CD8-positive, alpha-beta memory T cell (primary cell): ENCODE data around the gene PNPLA2. TPM values are rescaled to one million over a fixed set of nuclear protein-coding genes. Genes with fewer than 3 reads are reported as not detected.

Experiments
- CTCF ChIA-PET: fragments of 350-600 bp; sonication (Branson Sonifier 250); formaldehyde crosslinking; loops from one replicate; lab custom pipeline; 2021; ENCODE audit warnings: antibody characterized with exemption; lab: Charles Lee
- POLR2A ChIA-PET: fragments of 350-600 bp; sonication (Branson Sonifier 250); formaldehyde crosslinking; loops from one replicate; lab custom pipeline; 2021; ENCODE audit warnings: antibody characterized with exemption; lab: Charles Lee
- DNase-seq, 5 donors: peaks; one replicate each; pipeline versions ENCODE4 v3.0.0 to v3.0.0-alpha.2; 2020 to 2022; ENCODE audit warnings: mixed read lengths in 1 of 5
- H3K27ac ChIP-seq: one replicate; pipeline ENCODE4 v1.7.0; 2013; ENCODE audit warnings: low read depth, mild to moderate bottlenecking, low read length, moderate library complexity
- H3K27me3 ChIP-seq: 2 replicates; pipeline ENCODE4 v1.7.0; 2013; ENCODE audit warnings: low read length, mild to moderate bottlenecking; ENCODE audit not compliant: insufficient read depth, poor library complexity, severe bottlenecking
- H3K36me3 ChIP-seq: 2 replicates; pipeline ENCODE4 v1.7.0; 2013; ENCODE audit warnings: mild to moderate bottlenecking, low read length, moderate library complexity; ENCODE audit not compliant: insufficient read depth
- H3K4me1 ChIP-seq: 2 replicates; pipeline ENCODE4 v1.7.0; 2013; ENCODE audit warnings: mild to moderate bottlenecking, low read length, moderate library complexity; ENCODE audit not compliant: insufficient read depth
- H3K4me3 ChIP-seq: 2 replicates; pipeline ENCODE4 v1.7.0; 2013; ENCODE audit warnings: mild to moderate bottlenecking, low read length
- H3K9me3 ChIP-seq: 2 replicates; pipeline ENCODE4 v1.7.0; 2013; ENCODE audit warnings: mild to moderate bottlenecking, low read length
- H3K27ac Mint-ChIP-seq, 8 donors: one replicate each; pipeline ENCODE4 v1.8.0; 2020 to 2021; ENCODE audit warnings: mixed read lengths in 8 of 8, mild to moderate bottlenecking in 6 of 8, inconsistent platforms in 3 of 8, moderate library complexity in 3 of 8
- H3K27me3 Mint-ChIP-seq, 2 donors: one replicate each; pipeline ENCODE4 v1.8.0; 2020 to 2021; ENCODE audit warnings: mixed read lengths in 2 of 2, mild to moderate bottlenecking in 1 of 2, moderate library complexity in 1 of 2
- H3K36me3 Mint-ChIP-seq, 3 donors: one replicate each; pipeline ENCODE4 v1.8.0; 2020 to 2021; ENCODE audit warnings: mixed read lengths in 3 of 3, inconsistent platforms in 1 of 3, mild to moderate bottlenecking in 1 of 3
- H3K4me1 Mint-ChIP-seq, 3 donors: one replicate each; pipeline ENCODE4 v1.8.0; 2020 to 2021; ENCODE audit warnings: mixed read lengths in 3 of 3, inconsistent platforms in 1 of 3, mild to moderate bottlenecking in 1 of 3
- H3K4me3 Mint-ChIP-seq, 7 donors: one replicate each; pipeline ENCODE4 v1.8.0; 2020 to 2021; ENCODE audit warnings: mixed read lengths in 7 of 7, mild to moderate bottlenecking in 6 of 7, moderate library complexity in 4 of 7, inconsistent platforms in 2 of 7
- H3K9me3 Mint-ChIP-seq, 5 donors: one replicate each; pipeline ENCODE4 v1.8.0; 2020 to 2022; ENCODE audit warnings: mixed read lengths in 5 of 5, mild to moderate bottlenecking in 3 of 5, moderate library complexity in 2 of 5, inconsistent platforms in 1 of 5
- polyA plus RNA-seq: library from polyadenylated mRNA; unstranded; fragments of 300-500 nt; fragmentation: Illumina TruSeq; gene quantifications from one replicate; pipeline ENCODE4 v1.2.3, GENCODE V29; 2021
- total RNA-seq, 2 experiments: library from RNA; stranded (reverse); gene quantifications; one replicate each; pipeline ENCODE4 v1.2.3, GENCODE V29; 2021

PNPLA2 gene
- total and polyA plus RNA-seq, 3 experiments from 2014 or later = 41.5 to 53.0 (median 49.8) TPM

DNA sequence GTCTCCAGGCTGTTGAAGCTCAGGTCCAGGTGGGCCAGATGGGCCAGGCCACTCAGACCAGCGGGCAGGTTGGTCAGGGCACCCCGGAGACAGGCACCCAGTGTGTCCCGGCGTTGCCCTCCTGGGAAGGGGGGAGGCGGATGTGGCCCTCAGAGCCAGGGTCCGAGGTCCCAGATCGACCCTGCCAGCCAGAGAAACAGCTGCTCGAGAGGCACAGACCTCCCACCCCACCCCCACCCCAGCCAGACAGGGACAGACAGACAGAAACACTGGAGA lies 15.3 kb upstream of the PNPLA2 start:
- H3K36me3 Mint-ChIP-seq = no peaks in the 10 kb centered on the region
- Histone ChIP-seq H3K36me3 (no peaks in the 10 kb centered on the region), H3K27me3 (no peaks in the 10 kb centered on the region), H3K27ac (no peak overlapping the region), H3K9me3 (no peaks in the 10 kb centered on the region), H3K4me3 (no peak overlapping the region), H3K4me1 (peaks cover 13% of the 10 kb centered on the region)
- no peak overlapping the region for H3K27ac Mint-ChIP-seq
- peak overlapping the region in 1 of 7 donors; percentile 39 for H3K4me3 Mint-ChIP-seq
- POLR2A ChIA-PET = interaction anchor here (1.6 kb wide), 1 partner anchor 16 kb away, joined by 5 read pairs; the partner anchor contains the start of gene PNPLA2
- H3K4me1 Mint-ChIP-seq = peaks cover 7 to 20% (median 8%) of the 10 kb centered on the region in 3 donors
- H3K9me3 Mint-ChIP-seq = no peaks in the 10 kb centered on the region
- CTCF ChIA-PET = no interaction called here
- no peak for DNase-seq
- H3K27me3 Mint-ChIP-seq = no peaks in the 10 kb centered on the region

DNA sequence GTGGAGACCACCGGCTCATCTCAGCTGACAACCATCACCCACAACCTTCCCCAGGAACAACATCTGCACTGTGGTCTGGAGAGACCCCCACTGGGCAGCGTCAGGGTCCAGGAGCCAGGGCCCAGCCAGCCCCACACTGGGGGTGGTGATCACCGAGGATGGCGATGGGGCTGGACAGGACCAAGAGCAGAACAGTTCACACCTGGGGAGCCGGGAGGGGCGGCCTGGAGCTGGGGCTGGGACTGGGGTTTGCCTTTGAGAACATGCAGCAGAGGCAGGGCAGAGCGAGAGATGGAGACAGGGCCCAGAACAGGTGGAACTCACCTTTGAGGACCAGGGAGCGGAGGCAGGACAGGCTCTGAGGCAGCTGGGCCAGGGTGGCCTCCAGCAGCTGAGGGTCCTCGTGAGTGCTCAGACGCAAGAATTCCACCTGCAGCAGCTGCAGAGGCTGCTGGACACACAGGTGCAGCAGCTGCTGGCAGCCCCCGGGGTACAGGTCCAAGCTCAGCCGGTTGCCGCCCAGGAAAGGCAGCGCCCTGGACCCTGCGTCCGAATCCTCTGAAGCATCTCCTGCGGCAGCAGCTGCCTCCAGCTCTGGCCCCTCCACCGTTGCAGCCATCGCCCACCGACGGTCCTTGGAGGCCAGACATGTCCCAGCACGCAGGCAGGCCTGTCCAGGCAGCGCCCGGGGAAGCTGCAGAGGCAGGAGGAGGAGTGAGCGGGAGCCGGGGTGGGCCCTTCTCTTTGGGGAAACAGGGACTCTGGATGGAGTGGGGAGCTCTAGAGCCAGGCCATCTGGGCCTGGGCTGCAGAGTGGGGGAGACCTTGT lies 14.7 kb upstream of the PNPLA2 start:
- H3K4me1 Mint-ChIP-seq = peaks cover 13 to 26% (median 13%) of the 10 kb centered on the region in 3 donors
- ChIA-PET CTCF (no interaction called here), POLR2A (interaction anchor here (0.7 to 1.6 kb wide), 2 partner anchors 16 to 28 kb away, joined by 5 read pairs; partner anchors contain the start of genes CD151 and PNPLA2)
- Histone ChIP-seq H3K4me3 (peak overlapping the region; percentile 56), H3K4me1 (peaks cover 19% of the 10 kb centered on the region), H3K36me3 (no peaks in the 10 kb centered on the region), H3K27ac (peak overlapping the region; percentile 43), H3K9me3 (no peaks in the 10 kb centered on the region), H3K27me3 (no peaks in the 10 kb centered on the region)
- H3K9me3 Mint-ChIP-seq = no peaks in the 10 kb centered on the region
- no peaks in the 10 kb centered on the region for H3K36me3 Mint-ChIP-seq
- no peak for DNase-seq
- peak overlapping the region; percentile 70 to 91 (median 80) for H3K4me3 Mint-ChIP-seq
- H3K27ac Mint-ChIP-seq = peak overlapping the region in 4 of 8 donors; percentile 68 to 92 (median 87)
- H3K27me3 Mint-ChIP-seq = no peaks in the 10 kb centered on the region

DNA sequence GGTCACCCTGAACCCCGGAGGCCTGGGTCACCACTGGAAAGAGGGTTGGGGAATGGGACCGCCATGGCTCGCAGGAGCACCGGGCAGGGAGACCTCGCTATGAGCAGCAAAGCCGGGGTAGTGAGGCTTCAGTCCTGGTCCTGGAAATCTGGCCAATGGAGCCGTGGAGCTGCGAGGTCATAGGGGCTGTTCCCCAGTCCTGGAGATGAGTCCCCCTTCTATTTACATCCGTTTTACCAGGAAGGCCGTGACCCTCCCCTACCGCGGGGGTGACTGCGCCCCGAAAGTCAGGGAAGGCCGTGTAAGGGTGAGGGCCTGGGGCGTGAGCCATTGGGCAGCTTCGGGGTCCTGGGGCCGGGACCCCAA lies 14.1 kb upstream of the PNPLA2 start:
- H3K27ac ChIP-seq = peak overlapping the region; percentile 43
- peak overlapping the region; percentile 70 to 91 (median 80) for H3K4me3 Mint-ChIP-seq
- ChIA-PET CTCF (interaction anchor here (1.7 kb wide), 1 partner anchor 15 kb away, joined by 5 read pairs; the partner anchor contains the start of gene PNPLA2), POLR2A (interaction anchor here (0.6 to 1.6 kb wide), 4 partner anchors 15 to 156 kb away, joined by 4 to 5 read pairs (median 4); partner anchors contain the start of genes CD151 and PNPLA2)
- no peaks in the 10 kb centered on the region for H3K27me3 Mint-ChIP-seq
- DNase-seq = no peak
- no peaks in the 10 kb centered on the region for H3K27me3 ChIP-seq
- peak overlapping the region; percentile 56 for H3K4me3 ChIP-seq
- H3K27ac Mint-ChIP-seq = peak overlapping the region in 5 of 8 donors; percentile 54 to 88 (median 86)
- H3K36me3 ChIP-seq = no peaks in the 10 kb centered on the region
- peaks cover 0 to 2% (median 0%) of the 10 kb centered on the region in 3 donors for H3K36me3 Mint-ChIP-seq
- no peaks in the 10 kb centered on the region for H3K9me3 ChIP-seq
- H3K4me1 ChIP-seq = peaks cover 19% of the 10 kb centered on the region
- H3K4me1 Mint-ChIP-seq = peaks cover 14 to 29% (median 15%) of the 10 kb centered on the region in 3 donors
- H3K9me3 Mint-ChIP-seq = no peaks in the 10 kb centered on the region

DNA sequence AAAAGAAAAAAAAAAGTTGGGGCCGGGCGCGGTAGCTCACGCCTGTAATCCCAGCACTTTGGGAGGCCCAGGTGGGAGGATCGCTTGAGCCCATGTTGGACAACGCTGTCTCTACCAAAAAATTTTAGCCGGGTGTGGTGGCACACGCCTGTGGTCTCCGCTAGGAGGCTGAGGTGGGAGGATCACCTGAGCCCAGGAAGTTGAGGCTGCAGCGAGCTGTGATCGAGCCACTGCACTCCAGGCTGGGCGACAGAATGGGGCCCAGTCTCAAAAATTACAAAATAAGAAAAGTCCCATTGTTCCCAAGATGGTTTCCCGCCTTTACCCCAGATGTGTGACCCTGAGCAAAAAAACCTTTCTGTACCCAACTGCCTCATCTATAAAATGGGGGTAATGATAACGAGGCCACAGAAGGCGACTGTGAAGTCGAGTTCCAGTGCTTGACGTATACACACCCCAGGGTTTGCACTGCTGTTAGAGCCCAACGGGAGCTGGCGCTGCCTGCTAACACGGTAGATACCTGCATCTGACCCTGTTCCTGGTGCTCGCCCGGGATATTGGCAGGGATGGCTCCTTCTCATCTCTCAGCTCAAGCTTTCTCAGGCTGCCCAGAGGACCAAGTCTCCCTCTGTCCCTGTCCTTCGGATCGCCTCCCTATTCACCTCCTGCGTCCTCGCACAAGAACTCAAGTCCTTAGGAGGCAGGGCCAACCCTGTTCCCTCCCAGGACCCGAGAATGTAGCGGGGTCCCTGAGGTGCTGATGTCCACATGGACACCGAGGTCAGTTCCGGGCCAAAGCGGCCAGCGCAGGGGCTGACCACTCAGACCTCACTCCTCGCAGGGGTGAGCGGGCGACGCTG lies 10.1 kb upstream of the PNPLA2 start:
- peak overlapping the region; percentile 92 to 100 (median 98) for H3K27ac Mint-ChIP-seq
- peaks cover 35% of the 10 kb centered on the region for H3K4me1 ChIP-seq
- H3K36me3 ChIP-seq = peaks cover 20% of the 10 kb centered on the region

DNA sequence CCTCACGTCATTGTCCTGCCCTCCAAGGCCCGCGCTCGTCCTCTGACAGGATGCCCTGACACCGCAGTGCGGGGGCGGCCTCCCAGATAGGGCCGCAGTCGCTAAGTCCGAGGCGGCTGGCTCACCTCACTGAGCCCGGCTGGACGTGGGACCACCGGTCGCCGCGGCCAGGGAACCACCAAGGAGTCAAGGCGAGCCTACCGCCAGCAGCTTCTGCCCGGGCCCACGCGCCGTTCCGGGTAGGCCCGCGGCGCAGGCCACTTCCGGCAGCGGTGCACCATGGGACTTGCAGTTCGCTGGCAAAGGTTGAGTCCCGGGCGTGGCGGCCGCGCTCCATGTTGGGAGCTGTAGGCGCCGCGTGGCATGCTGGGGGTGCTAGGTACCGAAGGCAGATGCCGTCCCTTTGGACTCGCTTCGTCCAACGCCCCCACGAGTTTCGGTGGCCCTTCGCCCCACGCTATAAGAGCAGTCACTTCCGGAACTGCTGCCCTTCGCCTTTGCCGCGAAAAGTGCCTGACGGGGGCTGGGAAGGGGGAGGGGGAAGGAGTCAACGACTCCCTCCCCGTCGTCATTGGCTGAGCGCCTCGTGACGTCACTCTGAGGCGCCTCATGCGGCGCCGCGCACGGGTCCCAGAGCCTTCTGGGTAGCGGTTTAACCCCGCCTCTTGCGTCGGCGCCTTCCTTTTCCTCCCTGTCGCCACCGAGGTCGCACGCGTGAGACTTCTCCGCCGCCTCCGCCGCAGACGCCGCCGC lies 9.3 kb upstream of the PNPLA2 start, which contains the start of gene RPLP2:
Gene RPLP2 (plus strand): TSS at position 681 of the 753 bp plus-strand sequence. CDS start 268 bp downstream, outside the sequence.
- peak within 1 kb of the TSS; percentile 100 for H3K4me3 ChIP-seq
- Mint-ChIP-seq H3K36me3 (peaks cover 0 to 38% (median 2%) of the 10 kb centered on the region in 3 donors), H3K4me1 (peaks cover 33 to 51% (median 34%) of the 10 kb centered on the region in 3 donors), H3K27ac (peak within 1 kb of the TSS; percentile 97 to 100 (median 98)), H3K4me3 (peak within 1 kb of the TSS; percentile 94 to 100 (median 95)), H3K9me3 (no peaks in the 10 kb centered on the region), H3K27me3 (no peaks in the 10 kb centered on the region)
- peaks cover 20% of the 10 kb centered on the region for H3K36me3 ChIP-seq
- H3K27me3 ChIP-seq = no peaks in the 10 kb centered on the region
- peak within 1 kb of the TSS; percentile 92 for H3K27ac ChIP-seq
- peak; percentile 95 to 98 (median 97) for DNase-seq
- no peaks in the 10 kb centered on the region for H3K9me3 ChIP-seq
- ChIA-PET CTCF (interaction anchor here (1.4 to 1.6 kb wide), 2 partner anchors 10 to 13 kb away, joined by 4 to 5 read pairs; no protein-coding TSS in a partner anchor), POLR2A (interaction anchor here (0.6 to 2.0 kb wide), 10 partner anchors 10 to 602 kb away, joined by 3 to 38 read pairs (median 4); partner anchors contain the start of genes BET1L, CD151, HRAS and PNPLA2)
- H3K4me1 ChIP-seq = peaks cover 27% of the 10 kb centered on the region

More for the DNA sequence above, 10.1 kb upstream of the PNPLA2 start:
- peaks cover 33 to 59% (median 34%) of the 10 kb centered on the region in 3 donors for H3K4me1 Mint-ChIP-seq
- H3K9me3 Mint-ChIP-seq = no peaks in the 10 kb centered on the region
- H3K4me3 Mint-ChIP-seq = peak overlapping the region; percentile 94 to 100 (median 95)
- Histone ChIP-seq H3K4me3 (peak overlapping the region; percentile 100), H3K9me3 (no peaks in the 10 kb centered on the region), H3K27me3 (no peaks in the 10 kb centered on the region), H3K27ac (peak overlapping the region; percentile 92)
- peak in 3 of 5 donors; percentile 50 to 75 (median 51) for DNase-seq
- ChIA-PET CTCF (interaction anchor here (1.4 to 1.6 kb wide), 2 partner anchors 11 to 14 kb away, joined by 4 to 5 read pairs; no protein-coding TSS in a partner anchor), POLR2A (interaction anchor here (0.6 to 2.0 kb wide), 9 partner anchors 10 to 601 kb away, joined by 3 to 38 read pairs (median 3); partner anchors contain the start of genes BET1L, CD151, HRAS and PNPLA2)
- H3K36me3 Mint-ChIP-seq = peaks cover 0 to 35% (median 2%) of the 10 kb centered on the region in 3 donors
- no peaks in the 10 kb centered on the region for H3K27me3 Mint-ChIP-seq

DNA sequence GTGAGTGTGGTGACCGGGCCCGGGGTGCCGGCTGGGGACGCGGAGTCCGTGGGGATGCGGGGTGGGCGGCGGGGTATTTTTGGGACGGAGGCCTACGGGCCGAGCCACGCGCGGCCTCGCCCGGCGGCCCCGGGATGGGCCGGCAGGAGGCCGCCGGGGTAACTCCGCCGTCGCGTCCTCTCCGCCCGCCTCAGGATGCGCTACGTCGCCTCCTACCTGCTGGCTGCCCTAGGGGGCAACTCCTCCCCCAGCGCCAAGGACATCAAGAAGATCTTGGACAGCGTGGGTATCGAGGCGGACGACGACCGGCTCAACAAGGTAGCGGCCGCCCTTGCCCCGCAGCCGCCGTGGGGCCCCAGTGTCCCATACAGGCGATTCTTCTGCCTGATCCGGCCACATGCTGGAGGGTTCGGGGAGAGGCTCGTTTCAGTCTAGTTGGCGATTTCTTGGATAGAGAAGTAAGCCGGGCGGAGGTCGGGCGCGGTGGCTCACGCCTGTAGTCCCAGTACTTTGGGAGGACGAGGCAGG lies 8.6 kb upstream of the PNPLA2 start:
- peak overlapping the region; percentile 94 to 100 (median 95) for H3K4me3 Mint-ChIP-seq
- ChIA-PET POLR2A (interaction anchor here (0.6 to 2.0 kb wide), 11 partner anchors 9 to 304 kb away, joined by 3 to 38 read pairs (median 5); partner anchors contain the start of genes CD151, HRAS, PNPLA2 and TSPAN4), CTCF (interaction anchor here (0.8 kb wide), 1 partner anchor 9 kb away, joined by 3 read pairs; the partner anchor contains the start of gene PNPLA2)
- peaks cover 33 to 49% (median 34%) of the 10 kb centered on the region in 3 donors for H3K4me1 Mint-ChIP-seq
- peaks cover 20% of the 10 kb centered on the region for H3K36me3 ChIP-seq
- H3K27me3 ChIP-seq = no peaks in the 10 kb centered on the region
- peaks cover 0 to 38% (median 2%) of the 10 kb centered on the region in 3 donors for H3K36me3 Mint-ChIP-seq
- peak overlapping the region; percentile 100 for H3K4me3 ChIP-seq
- peak overlapping the region; percentile 97 to 100 (median 98) for H3K27ac Mint-ChIP-seq
- peak overlapping the region; percentile 92 for H3K27ac ChIP-seq
- no peaks in the 10 kb centered on the region for H3K9me3 ChIP-seq
- H3K27me3 Mint-ChIP-seq = no peaks in the 10 kb centered on the region
- H3K4me1 ChIP-seq = peaks cover 26% of the 10 kb centered on the region
- no peak for DNase-seq
- H3K9me3 Mint-ChIP-seq = no peaks in the 10 kb centered on the region
